ENCODE data around the gene SLC38A9. TPM values are rescaled to one million over a fixed set of nuclear protein-coding genes. Genes with fewer than 3 reads are reported as not detected.
"Not testable (repeated sequence)": the region's sequence is repeated elsewhere in the genome, so short reads cannot be mapped to it uniquely, and the experiment has no call there.

The SLC38A9 gene
- total RNA-seq, 1 experiment from 2014 or later, result 7.4 TPM

GRCh38 chr5:55706230-55706629 lies 5.9 kb downstream of the SLC38A9 start:
- DNase-seq (ENCODE audit: low spot score), result no peak

- DNase-seq (ENCODE audit: low spot score), result no peak
Measured at GRCh38 chr5:55702598-55703345, 9.4 kb downstream of the SLC38A9 start.

GRCh38 chr5:55701462-55702103 lies 10.5 kb downstream of the SLC38A9 start:
- no peak for DNase-seq (ENCODE audit: low spot score)

- DNase-seq (ENCODE audit: low spot score), result no peak
Measured at GRCh38 chr5:55700745-55701144, 11.4 kb downstream of the SLC38A9 start.

GRCh38 chr5:55699041-55699688 lies 13.0 kb downstream of the SLC38A9 start:
- DNase-seq (ENCODE audit: low spot score), result no peak

GRCh38 chr5:55696704-55697103 lies 15.4 kb downstream of the SLC38A9 start:
- DNase-seq (ENCODE audit: low spot score), result not testable (repeated sequence)

GRCh38 chr5:55694152-55694830 lies 17.8 kb downstream of the SLC38A9 start:
- DNase-seq (ENCODE audit: low spot score), result peak; percentile 58

GRCh38 chr5:55692509-55692908 lies 19.6 kb downstream of the SLC38A9 start:
- peak; percentile 60 for DNase-seq (ENCODE audit: low spot score)

GRCh38 chr5:55692106-55692417 lies 20.1 kb downstream of the SLC38A9 start:
- no peak for DNase-seq (ENCODE audit: low spot score)

GRCh38 chr5:55691265-55692105 lies 20.6 kb downstream of the SLC38A9 start:
- DNase-seq (ENCODE audit: low spot score), result peak; percentile 68

- no peak for DNase-seq (ENCODE audit: low spot score)
Measured at GRCh38 chr5:55682071-55682470, 30.1 kb downstream of the SLC38A9 start.

GRCh38 chr5:55681301-55681700 lies 30.8 kb downstream of the SLC38A9 start:
- DNase-seq (ENCODE audit: low spot score), result no peak

GRCh38 chr5:55680353-55680752 lies 31.8 kb downstream of the SLC38A9 start:
- no peak for DNase-seq (ENCODE audit: low spot score)

GRCh38 chr5:55679556-55679955 lies 32.6 kb downstream of the SLC38A9 start:
- no peak for DNase-seq (ENCODE audit: low spot score)

GRCh38 chr5:55675119-55675518 lies 37.0 kb downstream of the SLC38A9 start:
- DNase-seq (ENCODE audit: low spot score), result no peak

GRCh38 chr5:55674340-55674739 lies 37.8 kb downstream of the SLC38A9 start:
- DNase-seq (ENCODE audit: low spot score), result no peak

- no peak for DNase-seq (ENCODE audit: low spot score)
Measured at GRCh38 chr5:55672477-55672911, 39.6 kb downstream of the SLC38A9 start.

GRCh38 chr5:55671975-55672374 lies 40.1 kb downstream of the SLC38A9 start:
- no peak for DNase-seq (ENCODE audit: low spot score)

GRCh38 chr5:55668356-55668755 lies 43.8 kb downstream of the SLC38A9 start:
- peak; percentile 38 for DNase-seq (ENCODE audit: low spot score)

GRCh38 chr5:55667938-55668337 lies 44.2 kb downstream of the SLC38A9 start:
- no peak for DNase-seq (ENCODE audit: low spot score)

- no peak for DNase-seq (ENCODE audit: low spot score)
Measured at GRCh38 chr5:55665065-55665464, 47.1 kb downstream of the SLC38A9 start.
